ENCODE data around the gene STMP1. TPM values are rescaled to one million over a fixed set of nuclear protein-coding genes. Genes with fewer than 3 reads are reported as not detected.
"Not testable (repeated sequence)": the region's sequence is repeated elsewhere in the genome, so short reads cannot be mapped to it uniquely, and the experiment has no call there.

Gene STMP1
- total and polyA plus RNA-seq, 2 experiments from 2014 or later = 23.0 to 78.4 TPM

GRCh38 chr7:135692055-135692454, 29.7 kb downstream of the STMP1 start (continued):
- TF ChIP-seq REST (IDR thresholded peaks at IDR 0.05; ENCODE audit: unreplicated experiment) = no peak

GRCh38 chr7:135692606-135693005, 30.3 kb downstream of the STMP1 start:
- not testable (repeated sequence) for H3K27ac Mint-ChIP-seq; H3K27ac ChIP-seq (ENCODE audit: low read depth); H3K4me2 ChIP-seq

GRCh38 chr7:135693558-135693957, 31.2 kb downstream of the STMP1 start:
- Histone ChIP-seq H3K36me3 (ENCODE audit: insufficient read depth) (no peaks in the 10 kb centered on the region), H2AFZ (no peak overlapping the region), H3K27ac (ENCODE audit: low read depth) (no peak overlapping the region), H4K20me1 (replicated peaks; ENCODE audit: insufficient read depth) (0 out of 2 replicates have a peak, but pooled peaks cover 5% of the 10 kb centered on the region), H3F3A (replicated peaks; ENCODE audit: low read depth) (no peaks in the 10 kb centered on the region), H3K4me3 (no peak overlapping the region), H3K9me2 (ENCODE audit: insufficient read depth) (no peaks in the 10 kb centered on the region), H3K27me3 (ENCODE audit: insufficient read depth) (no peaks in the 10 kb centered on the region), H3K4me2 (no peak overlapping the region), H3K4me1 (ENCODE audit: insufficient read depth) (no peaks in the 10 kb centered on the region), H3K79me2 (replicated peaks; ENCODE audit: insufficient read depth) (no peaks in the 10 kb centered on the region)
- ATAC-seq = no peak
- no peak overlapping the region for H3K4me3 Mint-ChIP-seq
- H3K4me1 Mint-ChIP-seq = peaks cover 5% of the 10 kb centered on the region
- H3K27me3 Mint-ChIP-seq (ENCODE audit: insufficient read depth, low read depth, poor library complexity) = peaks cover 5% of the 10 kb centered on the region
- DNase-seq (ENCODE audit: low spot score) = no peak
- peaks cover 5% of the 10 kb centered on the region; the same call in 1 of the 3 replicates for H3K36me3 Mint-ChIP-seq (ENCODE audit: low read depth)
- H3K27ac Mint-ChIP-seq = no peak overlapping the region
- H3K9me3 Mint-ChIP-seq = no peaks in the 10 kb centered on the region
- TF ChIP-seq EZH2phosphoT487 (IDR thresholded peaks at IDR 0.05; ENCODE audit: unreplicated experiment) (no peak), ZNF114 (CRISPR knock-in tag; IDR thresholded peaks at IDR 0.05) (no peak), ZNF331 (CRISPR knock-in tag; IDR thresholded peaks at IDR 0.05; ENCODE audit: low read depth) (no peak), ZNF462 (CRISPR knock-in tag; IDR thresholded peaks at IDR 0.05) (no peak), EZH2 (IDR thresholded peaks at IDR 0.05; ENCODE audit: low read depth, unreplicated experiment) (no peak), NANOG (IDR thresholded peaks at IDR 0.05; ENCODE audit: borderline replicate concordance) (no peak), CTCF (conservative IDR thresholded peaks at IDR 0.05; ENCODE audit: low read depth in 2 of 2) (no peak), STAT1 (IDR thresholded peaks at IDR 0.05; ENCODE audit: unreplicated experiment) (no peak)

More at GRCh38 chr7:135692606-135693005, 30.3 kb downstream of the STMP1 start:
- not testable (repeated sequence) for H3K36me3 ChIP-seq (ENCODE audit: insufficient read depth); H3F3A ChIP-seq (replicated peaks; ENCODE audit: low read depth); H4K20me1 ChIP-seq (replicated peaks; ENCODE audit: insufficient read depth); ATAC-seq; H3K27me3 Mint-ChIP-seq (ENCODE audit: insufficient read depth, low read depth, poor library complexity); H3K27me3 ChIP-seq (ENCODE audit: insufficient read depth); H3K79me2 ChIP-seq (replicated peaks; ENCODE audit: insufficient read depth); H3K36me3 Mint-ChIP-seq (ENCODE audit: low read depth); H3K9me3 Mint-ChIP-seq; H2AFZ ChIP-seq; H3K9me2 ChIP-seq (ENCODE audit: insufficient read depth); H3K4me1 ChIP-seq (ENCODE audit: insufficient read depth); H3K4me3 Mint-ChIP-seq; DNase-seq (ENCODE audit: low spot score); H3K4me1 Mint-ChIP-seq; H3K4me3 ChIP-seq
